Esophagus muscularis mucosa (tissue), 4 donors: ENCODE measurements around the gene ADGRB2.

Source experiments
- EP300 ChIP-seq: sonication (generic); formaldehyde crosslinking; IDR thresholded peaks from one replicate; pipeline ENCODE4 v1.6.1; 2017; ENCODE audit warnings: antibody characterized with exemption
- POLR2A ChIP-seq: fragments of 450-650 bp; IDR thresholded peaks from one replicate; pipeline ENCODE4 v1.6.1; 2017; ENCODE audit warnings: antibody characterized with exemption, moderate library complexity, mild to moderate bottlenecking, low read depth
- POLR2AphosphoS5 ChIP-seq, 2 donors: sonication (generic); formaldehyde crosslinking; IDR thresholded peaks; one replicate each; pipeline ENCODE4 v1.6.1; 2017; ENCODE audit warnings: antibody characterized with exemption in 2 of 2
- TF ChIP-seq, protein P1 (sequence below), 3 experiments: fragments of 200-600 bp in 2 of 3; fragments of 450-650 bp in 1 of 3; sonication (generic) in 2 of 3; IDR thresholded peaks; one replicate each; pipeline ENCODE4 v1.5.1; 2017 to 2019; ENCODE audit warnings: antibody characterized with exemption in 3 of 3, mild to moderate bottlenecking in 2 of 3, moderate library complexity in 1 of 3

DNA sequence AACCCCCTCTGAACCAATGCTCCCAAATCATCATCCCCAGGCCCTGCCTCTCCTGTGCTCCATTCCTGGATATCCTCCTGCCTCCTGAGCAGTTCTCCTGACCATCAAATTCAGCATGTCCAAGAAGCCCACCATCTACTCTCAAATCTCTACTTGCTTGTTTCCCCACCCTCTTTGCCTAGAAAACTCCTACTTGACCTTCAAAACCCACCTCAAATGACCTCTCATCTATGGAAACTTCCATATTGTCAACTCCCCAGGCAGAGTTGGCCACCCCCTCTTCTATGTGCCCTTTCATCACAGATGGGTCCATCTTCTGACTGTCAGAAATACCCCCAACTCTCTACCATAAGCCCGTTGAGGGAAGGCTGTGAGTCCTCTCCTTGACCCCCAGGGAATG, 16.8 kb downstream of the ADGRB2 start:
- TF ChIP-seq POLR2AphosphoS5 (IDR thresholded peaks at IDR 0.05): no peak
- TF ChIP-seq, protein P1, sequence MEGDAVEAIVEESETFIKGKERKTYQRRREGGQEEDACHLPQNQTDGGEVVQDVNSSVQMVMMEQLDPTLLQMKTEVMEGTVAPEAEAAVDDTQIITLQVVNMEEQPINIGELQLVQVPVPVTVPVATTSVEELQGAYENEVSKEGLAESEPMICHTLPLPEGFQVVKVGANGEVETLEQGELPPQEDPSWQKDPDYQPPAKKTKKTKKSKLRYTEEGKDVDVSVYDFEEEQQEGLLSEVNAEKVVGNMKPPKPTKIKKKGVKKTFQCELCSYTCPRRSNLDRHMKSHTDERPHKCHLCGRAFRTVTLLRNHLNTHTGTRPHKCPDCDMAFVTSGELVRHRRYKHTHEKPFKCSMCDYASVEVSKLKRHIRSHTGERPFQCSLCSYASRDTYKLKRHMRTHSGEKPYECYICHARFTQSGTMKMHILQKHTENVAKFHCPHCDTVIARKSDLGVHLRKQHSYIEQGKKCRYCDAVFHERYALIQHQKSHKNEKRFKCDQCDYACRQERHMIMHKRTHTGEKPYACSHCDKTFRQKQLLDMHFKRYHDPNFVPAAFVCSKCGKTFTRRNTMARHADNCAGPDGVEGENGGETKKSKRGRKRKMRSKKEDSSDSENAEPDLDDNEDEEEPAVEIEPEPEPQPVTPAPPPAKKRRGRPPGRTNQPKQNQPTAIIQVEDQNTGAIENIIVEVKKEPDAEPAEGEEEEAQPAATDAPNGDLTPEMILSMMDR (IDR thresholded peaks at IDR 0.05): no peak
- TF ChIP-seq POLR2A: no peak
- no peak for TF ChIP-seq EP300
